Lung (tissue), 12 donors: Measurements from ENCODE around the gene ARL14. TPM values are rescaled to one million over a fixed set of nuclear protein-coding genes. Genes with fewer than 3 reads are reported as not detected.

Experiments
- ATAC-seq: fragments of 200-7000 bp; cut with Tn5 transposase; one replicate; pipeline ENCODE4 v1.9.1; 2020; ENCODE audit warnings: moderate number of reproducible peaks; ENCODE audit not compliant: insufficient read depth, low FRiP score
- DNase-seq, 3 donors: peaks; one replicate each; pipeline ENCODE4 v3.0.0-alpha.2; 2013 to 2017
- H3K27ac ChIP-seq, 2 donors: one replicate each; pipeline ENCODE4 v1.5.1; 2013; ENCODE audit warnings: mild to moderate bottlenecking in 2 of 2, moderate library complexity in 2 of 2, control low read depth in 1 of 2, inconsistent platforms in 1 of 2, low read depth in 1 of 2, low read length in 1 of 2
- H3K27me3 ChIP-seq, 3 donors: one replicate each; pipeline ENCODE4 v1.5.1; 2013; ENCODE audit warnings: low read length in 2 of 3; ENCODE audit not compliant: control insufficient read depth in 3 of 3, insufficient read depth in 3 of 3
- H3K36me3 ChIP-seq, 4 donors: one replicate each; pipeline ENCODE4 v1.5.1; 2013; ENCODE audit warnings: low read length in 4 of 4, mild to moderate bottlenecking in 1 of 4, moderate library complexity in 1 of 4; ENCODE audit not compliant: control insufficient read depth in 4 of 4, insufficient read depth in 4 of 4
- H3K4me1 ChIP-seq, 5 donors: one replicate each; pipeline ENCODE4 v1.5.1; 2013; ENCODE audit warnings: low read length in 5 of 5, mild to moderate bottlenecking in 2 of 5, moderate library complexity in 1 of 5; ENCODE audit not compliant: control insufficient read depth in 5 of 5, insufficient read depth in 5 of 5
- H3K4me3 ChIP-seq: one replicate; pipeline ENCODE4 v1.5.1; 2013; ENCODE audit warnings: mild to moderate bottlenecking, control low read depth, moderate library complexity
- H3K9ac ChIP-seq, 2 donors: one replicate each; pipeline ENCODE4 v1.5.1; 2013; ENCODE audit warnings: low read length in 2 of 2, control low read depth in 1 of 2; ENCODE audit not compliant: insufficient read depth in 1 of 2
- H3K9me3 ChIP-seq, 4 donors: one replicate each; pipeline ENCODE4 v1.5.1; 2013; ENCODE audit warnings: low read length in 3 of 4, mild to moderate bottlenecking in 1 of 4, moderate library complexity in 1 of 4; ENCODE audit not compliant: control insufficient read depth in 4 of 4, insufficient read depth in 3 of 4
- CTCF ChIP-seq: IDR thresholded peaks from 2 replicates; pipeline ENCODE4 v1.5.1; 2012; ENCODE audit warnings: mild to moderate bottlenecking; ENCODE audit errors: control extremely low read depth, extremely low read depth
- WGBS, 2 donors: extraction: QIAGEN DNeasy Blood & Tissue Kit; methylation state at CpG; one replicate each; pipeline ENCODE4 v1.1.7; 2013; 5-methylcytosine and 5-hydroxymethylcytosine counted together
- polyA plus RNA-seq, 2 donors: library from polyadenylated mRNA; stranded (reverse); fragments of 200-250 nt; gene quantifications; one replicate each; pipeline ENCODE4 v1.2.1, GENCODE V29; 2013
- total RNA-seq, 2 donors: library from RNA; depleted of rRNA in 1 of 2; stranded (reverse); fragments of >200 nt in 1 of 2; gene quantifications; one replicate each; pipeline ENCODE4 v1.2.1, GENCODE V29; 2014 to 2021
- donor health status: control.
- donor health status: control.
- donor health status: Bipolar disorder and iron deficiency.
- donor health status: healthy.
- donor health status: DM: yes; HTN: yes; CAD: no.

ARL14 gene
- total and polyA plus RNA-seq, 4 donors = 0.09 to 0.24 TPM; not detected in 2

GRCh38 chr3:160665784-160666526 lies 11.0 kb upstream of the ARL14 start:
- Histone ChIP-seq H3K4me1 (no peaks in the 10 kb centered on the region), H3K27me3 (no peaks in the 10 kb centered on the region), H3K4me3 (no peak overlapping the region), H3K27ac (no peak overlapping the region), H3K36me3 (no peaks in the 10 kb centered on the region), H3K9ac (no peak overlapping the region), H3K9me3 (no peaks in the 10 kb centered on the region)
- DNase-seq (no peak), ATAC-seq (no peak)
- TF ChIP-seq CTCF = no peak
- WGBS, 2 donors = 61 to 68% methylated on average over 4 of the region's 4 CpGs

- TF ChIP-seq CTCF = no peak
- H3K27me3 ChIP-seq = no peaks in the 10 kb centered on the region
- H3K4me3 ChIP-seq = no peak overlapping the region
- DNase-seq = no peak
- ATAC-seq = peak; percentile 37
- H3K9ac ChIP-seq = no peak overlapping the region
- no peaks in the 10 kb centered on the region for H3K36me3 ChIP-seq
- H3K27ac ChIP-seq = no peak overlapping the region
- H3K9me3 ChIP-seq = no peaks in the 10 kb centered on the region
- no peaks in the 10 kb centered on the region for H3K4me1 ChIP-seq
Observed at GRCh38 chr3:160667452-160667851, 9.5 kb upstream of the ARL14 start.

- Histone ChIP-seq H3K27ac (no peak overlapping the region), H3K27me3 (no peaks in the 10 kb centered on the region), H3K9ac (no peak overlapping the region), H3K4me1 (no peaks in the 10 kb centered on the region), H3K9me3 (no peaks in the 10 kb centered on the region), H3K36me3 (no peaks in the 10 kb centered on the region), H3K4me3 (no peak overlapping the region)
- ATAC-seq = no peak
- DNase-seq = no peak
- no peak for TF ChIP-seq CTCF
Observed at GRCh38 chr3:160668454-160668853, 8.5 kb upstream of the ARL14 start.

GRCh38 chr3:160671231-160671630 lies 5.7 kb upstream of the ARL14 start:
- no peak for TF ChIP-seq CTCF
- H3K27ac ChIP-seq = no peak overlapping the region
- H3K9ac ChIP-seq = no peak overlapping the region
- H3K36me3 ChIP-seq = no peaks in the 10 kb centered on the region
- H3K27me3 ChIP-seq = no peaks in the 10 kb centered on the region
- DNase-seq (no peak), ATAC-seq (no peak)
- no peaks in the 10 kb centered on the region for H3K9me3 ChIP-seq
- 66 to 79% methylated on average over 6 of the region's 6 CpGs for WGBS, 2 donors
- H3K4me1 ChIP-seq = no peaks in the 10 kb centered on the region
- H3K4me3 ChIP-seq = no peak overlapping the region
